H1 (cell line): ENCODE measurements around the gene POLR1C. TPM values are rescaled to one million over a fixed set of nuclear protein-coding genes. Genes with fewer than 3 reads are reported as not detected.

Experiments
- CTCF ChIA-PET: fragments of 300-600 bp; sonication (Branson Sonifier 250); formaldehyde crosslinking; loops from one replicate; lab custom pipeline; 2021; ENCODE audit not compliant: partially characterized antibody; lab: Charles Lee
- POLR2A ChIA-PET: fragments of 300-600 bp; sonication (Branson Sonifier 250); formaldehyde crosslinking; loops from one replicate; lab custom pipeline; 2021; ENCODE audit warnings: inconsistent platforms; ENCODE audit not compliant: partially characterized antibody; lab: Charles Lee
- DNase-seq, 2 experiments: peaks; one replicate each; pipeline versions ENCODE4 v3.0.0 to v3.0.0-alpha.2; 2010 to 2022; ENCODE audit warnings: low spot score in 2 of 2, low read depth in 1 of 2, mixed read lengths in 1 of 2
- FAIRE-seq: peaks from 2 replicates; lab custom pipeline; 2011; peaks lifted over from hg19 to GRCh38; lab: Jason Lieb, UNC
- H2AFZ ChIP-seq: 2 replicates; pipeline ENCODE4 v1.8.1; 2012; ENCODE audit warnings: low read length, inconsistent platforms
- H2AK5ac ChIP-seq: 2 replicates; pipeline ENCODE4 v1.6.1; 2013; ENCODE audit warnings: low read depth, low read length
- H2BK120ac ChIP-seq: replicated peaks from 2 replicates; pipeline ENCODE3; 2013; ENCODE audit warnings: low read depth, low read length, inconsistent platforms
- H2BK12ac ChIP-seq: 2 replicates; pipeline ENCODE4 v1.6.1; 2013; ENCODE audit warnings: low read depth, low read length
- H2BK15ac ChIP-seq: 2 replicates; pipeline ENCODE4 v1.6.1; 2013; ENCODE audit warnings: low read length
- H2BK20ac ChIP-seq: 2 replicates; pipeline ENCODE4 v1.6.1; 2013; ENCODE audit warnings: low read length
- H2BK5ac ChIP-seq: 2 replicates; pipeline ENCODE4 v1.6.1; 2013; ENCODE audit warnings: low read depth, low read length
- H3K14ac ChIP-seq: 2 replicates; pipeline ENCODE4 v1.6.1; 2013; ENCODE audit warnings: inconsistent platforms; ENCODE audit not compliant: insufficient read length
- H3K18ac ChIP-seq: 2 replicates; pipeline ENCODE4 v1.6.1; 2013; ENCODE audit warnings: low read length; ENCODE audit errors: extremely low read depth
- H3K23ac ChIP-seq: 2 replicates; pipeline ENCODE4 v1.6.1; 2013; ENCODE audit warnings: inconsistent platforms; ENCODE audit not compliant: insufficient read length
- H3K23me2 ChIP-seq: 2 replicates; pipeline ENCODE4 v1.6.1; 2013; ENCODE audit warnings: low read depth, low read length
- H3K27ac ChIP-seq: 2 replicates; pipeline ENCODE4 v1.6.1; 2011; ENCODE audit warnings: low read depth, low read length, inconsistent platforms
- H3K27me3 ChIP-seq, 4 experiments: replicated peaks in 1 of 4; 1 replicate in 1 of 4; 2 replicates in 3 of 4; pipeline versions ENCODE4 v1.6.1 to v1.8.1; 2011 to 2013; ENCODE audit warnings: low read length in 3 of 4, mild to moderate bottlenecking in 3 of 4, inconsistent platforms in 2 of 4, mixed read lengths in 2 of 4, moderate library complexity in 1 of 4; ENCODE audit not compliant: control insufficient read depth in 3 of 4, insufficient read depth in 3 of 4; ENCODE audit errors: extremely low read depth in 1 of 4
- H3K36me3 ChIP-seq, 4 experiments: 2 replicates each; pipeline versions ENCODE4 v1.6.1 to v1.8.1; 2011 to 2013; ENCODE audit warnings: mild to moderate bottlenecking in 4 of 4, low read length in 3 of 4, moderate library complexity in 2 of 4, control low read depth in 1 of 4, inconsistent platforms in 1 of 4; ENCODE audit not compliant: insufficient read depth in 4 of 4, control insufficient read depth in 2 of 4
- H3K4ac ChIP-seq: replicated peaks from 2 replicates; pipeline ENCODE3; 2013; ENCODE audit warnings: low read length, low read depth, mixed read lengths, inconsistent platforms; ENCODE audit not compliant: insufficient read length
- H3K4me1 ChIP-seq, 4 experiments: replicated peaks in 1 of 4; 1 replicate in 1 of 4; 2 replicates in 3 of 4; pipeline versions ENCODE4 v1.6.1 to v1.8.1; 2011 to 2013; ENCODE audit warnings: low read length in 3 of 4, inconsistent platforms in 2 of 4, mixed read lengths in 1 of 4; ENCODE audit not compliant: insufficient read depth in 4 of 4, control insufficient read depth in 3 of 4
- H3K4me2 ChIP-seq, 2 experiments: 2 replicates each; pipeline versions ENCODE4 v1.6.1 to v1.8.1; 2011 to 2013; ENCODE audit warnings: low read depth in 2 of 2, low read length in 2 of 2, control low read depth in 1 of 2, inconsistent platforms in 1 of 2, mild to moderate bottlenecking in 1 of 2; ENCODE audit not compliant: insufficient read depth in 1 of 2
- H3K4me3 ChIP-seq, 4 experiments: fragments of 200-600, 300-600 bp in 1 of 4; sonication (generic), shearing (Covaris generic), sonication (Bioruptor Twin) in 1 of 4; 2 replicates each; pipeline versions ENCODE4 v1.5.1 to v1.8.1; 2011 to 2016; ENCODE audit warnings: low read length in 4 of 4, low read depth in 3 of 4, control low read depth in 2 of 4, inconsistent platforms in 2 of 4, mild to moderate bottlenecking in 2 of 4, mixed read lengths in 1 of 4, moderate library complexity in 1 of 4; ENCODE audit not compliant: insufficient read depth in 2 of 4; ENCODE audit errors: extremely low read depth in 1 of 4
- H3K56ac ChIP-seq: replicated peaks from 2 replicates; pipeline ENCODE3; 2013; ENCODE audit warnings: low read depth, mild to moderate bottlenecking, mixed read lengths, low read length, inconsistent platforms; ENCODE audit not compliant: insufficient read length
- H3K79me1 ChIP-seq: 2 replicates; pipeline ENCODE4 v1.6.1; 2013; ENCODE audit warnings: low read depth, low read length, control low read depth
- H3K79me2 ChIP-seq, 2 experiments: 2 replicates each; pipeline versions ENCODE4 v1.6.1 to v1.8.1; 2012 to 2013; ENCODE audit warnings: low read length in 2 of 2, mild to moderate bottlenecking in 2 of 2, inconsistent platforms in 1 of 2; ENCODE audit not compliant: insufficient read depth in 2 of 2, control insufficient read depth in 1 of 2
- H3K9ac ChIP-seq, 4 experiments: replicated peaks in 1 of 4; 1 replicate in 1 of 4; 2 replicates in 3 of 4; pipeline versions ENCODE4 v1.6.1 to v1.8.1; 2011 to 2013; ENCODE audit warnings: low read depth in 3 of 4, low read length in 3 of 4, control low read depth in 2 of 4, mild to moderate bottlenecking in 2 of 4, moderate library complexity in 2 of 4, inconsistent platforms in 1 of 4; ENCODE audit errors: extremely low read depth in 1 of 4
- H3K9me3 ChIP-seq, 2 experiments: 2 replicates each; pipeline versions ENCODE4 v1.6.1 to v1.8.1; 2012 to 2013; ENCODE audit warnings: mild to moderate bottlenecking in 2 of 2, moderate library complexity in 2 of 2, control low read depth in 1 of 2, inconsistent platforms in 1 of 2, low read depth in 1 of 2, low read length in 1 of 2, mixed read lengths in 1 of 2; ENCODE audit not compliant: insufficient read depth in 2 of 2
- H4K20me1 ChIP-seq, 2 experiments: replicated peaks in 1 of 2; 2 replicates each; pipeline versions ENCODE3 to v1.8.1; 2011 to 2013; ENCODE audit warnings: inconsistent platforms in 2 of 2, low read length in 2 of 2, mild to moderate bottlenecking in 1 of 2; ENCODE audit not compliant: insufficient read depth in 2 of 2, control insufficient read depth in 1 of 2
- H4K5ac ChIP-seq: 2 replicates; pipeline ENCODE4 v1.6.1; 2013; ENCODE audit warnings: low read length, low read depth, mixed read lengths, inconsistent platforms; ENCODE audit not compliant: insufficient read length
- H4K8ac ChIP-seq: 2 replicates; pipeline ENCODE4 v1.8.0; 2013; ENCODE audit warnings: mild to moderate bottlenecking, moderate library complexity, low read length, inconsistent platforms; ENCODE audit not compliant: insufficient read depth; ENCODE audit errors: extremely low read depth
- H4K91ac ChIP-seq: replicated peaks from 2 replicates; pipeline ENCODE3; 2013; ENCODE audit warnings: low read length, mixed read lengths, inconsistent platforms; ENCODE audit not compliant: insufficient read length
- CREB1 ChIP-seq: IDR thresholded peaks from 2 replicates; pipeline ENCODE4 v1.6.1; 2012; ENCODE audit warnings: inconsistent platforms
- CTCF ChIP-seq, 3 experiments: IDR thresholded peaks; 1 replicate in 2 of 3; 2 replicates in 1 of 3; pipeline versions ENCODE4 v1.5.1 to v1.6.1; 2011; ENCODE audit warnings: low read length in 3 of 3, mild to moderate bottlenecking in 3 of 3, inconsistent platforms in 2 of 3, low read depth in 1 of 3, moderate library complexity in 1 of 3; ENCODE audit not compliant: insufficient read depth in 1 of 3; ENCODE audit errors: control extremely low read depth in 1 of 3
- MAFK ChIP-seq: IDR thresholded peaks from 2 replicates; pipeline ENCODE4 v1.6.1; 2012; ENCODE audit warnings: low read depth, mild to moderate bottlenecking, improper control_type of control experiment, low read length
- RAD21 ChIP-seq, 2 experiments: IDR thresholded peaks in 1 of 2; conservative IDR thresholded peaks in 1 of 2; 2 replicates each; pipeline ENCODE4 v1.6.1; 2011; ENCODE audit warnings: low read depth in 2 of 2, low read length in 2 of 2, improper control_type of control experiment in 1 of 2, inconsistent platforms in 1 of 2, mild to moderate bottlenecking in 1 of 2, moderate library complexity in 1 of 2
- RNF2 ChIP-seq: fragments of 200-900, 300-1000 bp; sonication (generic); IDR thresholded peaks from 2 replicates; pipeline ENCODE4 v1.7.1; 2016; ENCODE audit warnings: borderline replicate concordance, low read depth, mild to moderate bottlenecking, antibody characterized with exemption, low read length; ENCODE audit not compliant: poor library complexity, severe bottlenecking; ENCODE audit errors: missing control alignments
- WGBS, 2 experiments: shearing (Covaris generic) in 1 of 2; methylation state at CpG; one replicate each; pipeline versions ENCODE4 v1.1.6 to v1.1.7; 2013 to 2015; ENCODE audit warnings: low lambda C conversion rate in 2 of 2, mixed read lengths in 2 of 2, inconsistent platforms in 1 of 2, low coverage in 1 of 2, missing lambda C conversion rate in 1 of 2; ENCODE audit not compliant: insufficient replicate concordance in 2 of 2, insufficient coverage in 1 of 2, insufficient read length in 1 of 2; ENCODE audit errors: extremely low coverage in 1 of 2, missing lambda C conversion rate in 1 of 2; 5-methylcytosine and 5-hydroxymethylcytosine counted together
- polyA plus RNA-seq, 7 experiments: library from polyadenylated mRNA; depleted of rRNA in 3 of 7; stranded (reverse) in 5 of 7; unstranded in 2 of 7; fragments of >200 nt in 5 of 7; fragments of 200-250 nt in 2 of 7; gene quantifications; 1 replicate in 5 of 7; 2 replicates in 1 of 7; 4 replicates in 1 of 7; pipeline versions ENCODE4 v1.2.1 to v1.2.3, GENCODE V29; 2011 to 2013; ENCODE audit warnings: missing spikeins in 2 of 7, mixed read lengths in 2 of 7
- total RNA-seq: library from RNA; stranded (reverse); fragmentation: NEBNext Ultra II Directional; extraction: Animal tissue kit (Norgen Biotek cat#: 25700); gene quantifications from 2 replicates; pipeline ENCODE4 v1.2.1, GENCODE V29; 2021

Gene POLR1C
- total and polyA plus RNA-seq, 2 of the 8 experiments (the other 6 are each of a cell fraction or from before 2014, with no cell fraction given): 42.9 to 49.6 TPM

GRCh38 chr6:43506667-43507471 is 10.0 kb upstream of the POLR1C start:
- POLR2A ChIA-PET: interaction anchor here (0.7 to 12.6 kb wide), 12 partner anchors 9 to 124 kb away, joined by 3 to 147 read pairs (median 4); partner anchors contain the start of genes ABCC10, DLK2, POLR1C and TJAP1
- no peak overlapping the region for H3K4ac ChIP-seq
- no peak overlapping the region for H3K27ac ChIP-seq
- no peaks in the 10 kb centered on the region for H3K79me2 ChIP-seq
- no peak overlapping the region; the same call in 1 of the 2 replicates for H4K8ac ChIP-seq
- no peak overlapping the region for H2AK5ac ChIP-seq
- H3K4me1 ChIP-seq: peaks cover 0 to 14% (median 8%) of the 10 kb centered on the region in 4 experiments; a peak in 5 of 7 replicates
- H3K27me3 ChIP-seq: peaks cover 0 to 19% (median 15%) of the 10 kb centered on the region in 4 experiments; a peak in 5 of 7 replicates
- H2BK15ac ChIP-seq: no peak overlapping the region
- peak; percentile 67 to 94 for DNase-seq
- H3K9me3 ChIP-seq: no peaks in the 10 kb centered on the region
- no peak overlapping the region for H3K56ac ChIP-seq
- H3K4me3 ChIP-seq: no peak overlapping the region
- H3K36me3 ChIP-seq: peaks cover 8 to 23% (median 17%) of the 10 kb centered on the region in 4 experiments; a peak in 7 of 8 replicates
- H2AFZ ChIP-seq: no peak overlapping the region
- H2BK5ac ChIP-seq: no peak overlapping the region
- no peak overlapping the region for H4K91ac ChIP-seq
- peak; percentile 78 for FAIRE-seq
- no peaks in the 10 kb centered on the region for H3K79me1 ChIP-seq
- no peak overlapping the region for H2BK12ac ChIP-seq
- no peak overlapping the region for H2BK20ac ChIP-seq
- 36% methylated on average over 14 of the region's 14 CpGs; no CpG with 5 or more reads in 1 of the 2 experiments for WGBS, 2 experiments
- peaks cover 12% of the 10 kb centered on the region for H3K23me2 ChIP-seq
- no peak overlapping the region for H4K5ac ChIP-seq
- H3K4me2 ChIP-seq: no peak overlapping the region
- no peak overlapping the region for H3K23ac ChIP-seq
- H3K14ac ChIP-seq: no peak overlapping the region
- peaks cover 2 to 18% of the 10 kb centered on the region in 2 experiments for H4K20me1 ChIP-seq
- no peak overlapping the region for H3K18ac ChIP-seq
- CTCF ChIA-PET: interaction anchor here (0.5 to 31.7 kb wide), 35 partner anchors 7 to 1584 kb away, joined by 3 to 536 read pairs (median 4); partner anchors contain the start of genes DLK2, DNPH1, POLR1C and TJAP1
- H2BK120ac ChIP-seq: no peak overlapping the region
- H3K9ac ChIP-seq: no peak overlapping the region
- TF ChIP-seq MAFK (no peak), RAD21 (IDR thresholded peaks at IDR 0.05 in 1 of 2, conservative IDR thresholded peaks at IDR 0.05 in 1 of 2; ENCODE audit: low read depth in 2 of 2, low read length in 2 of 2) (peak; percentile 90 to 93), CTCF (IDR thresholded peaks at IDR 0.05; ENCODE audit: control extremely low read depth in 1 of 3, insufficient read depth in 1 of 3, low read depth in 1 of 3, low read length in 3 of 3) (peak in 2 of 3 experiments; percentile 97 to 98; a peak in 3 of 4 replicates), RNF2 (no peak), CREB1 (0 out of 2 replicates have a peak, but pooled peaks have one; percentile 29)
